Transverse colon (tissue), 4 donors: ENCODE results near the gene FAM187B.

Experiments used
- CTCF ChIP-seq, 5 experiments: fragments of 200-600 bp in 3 of 5; fragments of 450-650 bp in 2 of 5; sonication (generic) in 3 of 5; IDR thresholded peaks; 1 replicate in 2 of 5; 2 replicates in 3 of 5; pipeline ENCODE4 v1.5.1; 2016 to 2017; ENCODE audit warnings: antibody characterized with exemption in 5 of 5, inconsistent platforms in 3 of 5, mild to moderate bottlenecking in 2 of 5, moderate library complexity in 1 of 5
- POLR2A ChIP-seq: fragments of 450-650 bp; IDR thresholded peaks from one replicate; pipeline ENCODE4 v1.6.1; 2016; ENCODE audit warnings: antibody characterized with exemption, mild to moderate bottlenecking, moderate library complexity
- POLR2AphosphoS5 ChIP-seq, 3 donors: sonication (generic); formaldehyde crosslinking; IDR thresholded peaks; one replicate each; pipeline ENCODE4 v1.6.1; 2016; ENCODE audit warnings: antibody characterized with exemption in 3 of 3

DNA sequence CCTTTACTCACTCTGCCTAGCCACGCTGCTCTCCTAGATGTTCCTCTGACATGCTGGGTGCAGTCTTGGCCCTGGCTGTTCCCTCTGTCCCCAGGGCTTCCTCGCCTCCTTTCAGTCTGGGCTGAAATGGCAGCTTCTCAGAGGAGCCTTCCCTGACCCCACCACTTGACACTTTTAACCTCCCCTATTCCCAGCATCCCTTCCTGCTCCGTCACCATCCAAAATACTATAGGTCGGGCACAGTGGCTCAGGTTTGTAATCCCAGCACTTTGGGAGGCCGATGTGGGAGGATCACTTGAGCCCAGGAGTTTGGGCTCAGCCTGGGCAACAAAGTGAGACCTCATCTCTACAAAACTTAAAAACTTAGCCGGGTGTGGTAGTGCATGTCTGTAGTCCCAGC is 2.6 kb downstream of the FAM187B start:
- TF ChIP-seq CTCF (IDR thresholded peaks at IDR 0.05) (no peak), POLR2AphosphoS5 (IDR thresholded peaks at IDR 0.05) (no peak), POLR2A (no peak)
